Measurements from ENCODE around the gene SH3RF3. TPM values are rescaled to one million over a fixed set of nuclear protein-coding genes. Genes with fewer than 3 reads are reported as not detected.
A peak's percentile ranks its signal among the peaks of the same experiment; 100 is the strongest.
"Not testable (repeated sequence)": the region's sequence is repeated elsewhere in the genome, so short reads cannot be mapped to it uniquely, and the experiment has no call there.

The SH3RF3 gene
- total RNA-seq, 4 donors from 2014 or later = 2.2 to 6.1 (median 4.2) TPM

DNA sequence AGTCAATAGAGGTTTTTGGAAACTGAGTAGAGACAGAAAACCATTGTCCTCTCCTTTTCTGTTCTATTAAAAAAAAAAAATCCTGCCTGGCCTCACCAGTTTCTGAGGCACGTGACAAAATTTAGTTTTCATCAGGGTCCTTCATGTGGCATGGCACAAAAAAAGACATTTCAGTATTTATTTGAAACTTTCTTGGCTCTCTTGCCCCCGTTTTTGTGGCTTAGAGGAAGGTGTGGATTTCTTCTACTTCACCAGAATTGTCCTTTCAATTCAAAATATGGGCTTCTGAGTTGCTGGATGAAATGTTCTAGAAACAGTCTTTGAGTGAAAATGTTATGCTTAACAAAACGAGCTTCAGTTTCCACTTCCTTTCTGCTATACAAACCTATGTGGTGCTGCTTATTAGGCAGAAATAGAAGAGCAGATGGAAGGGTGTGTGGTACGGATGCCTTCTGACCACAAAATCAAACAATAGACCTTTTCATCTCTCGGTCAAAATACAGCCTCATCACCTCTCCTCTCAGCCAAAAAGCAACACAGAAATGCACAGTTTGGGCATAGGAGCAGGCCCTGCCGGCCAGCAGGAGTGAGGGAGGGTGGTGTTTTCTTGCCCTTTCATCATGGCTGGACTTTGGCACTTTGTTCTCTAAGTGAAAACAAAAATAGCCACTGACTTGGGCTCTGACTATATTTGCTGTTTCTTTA lies 89.2 kb downstream of the SH3RF3 start:
- no peak overlapping the region for H3K27ac ChIP-seq
- no peaks in the 10 kb centered on the region for H3K27me3 ChIP-seq
- 71% methylated on average over 6 of the region's 6 CpGs for WGBS
- no peak for TF ChIP-seq POLR2AphosphoS5 (IDR thresholded peaks at IDR 0.05)
- no peak for TF ChIP-seq POLR2A (IDR thresholded peaks at IDR 0.05)
- TF ChIP-seq, protein P1, sequence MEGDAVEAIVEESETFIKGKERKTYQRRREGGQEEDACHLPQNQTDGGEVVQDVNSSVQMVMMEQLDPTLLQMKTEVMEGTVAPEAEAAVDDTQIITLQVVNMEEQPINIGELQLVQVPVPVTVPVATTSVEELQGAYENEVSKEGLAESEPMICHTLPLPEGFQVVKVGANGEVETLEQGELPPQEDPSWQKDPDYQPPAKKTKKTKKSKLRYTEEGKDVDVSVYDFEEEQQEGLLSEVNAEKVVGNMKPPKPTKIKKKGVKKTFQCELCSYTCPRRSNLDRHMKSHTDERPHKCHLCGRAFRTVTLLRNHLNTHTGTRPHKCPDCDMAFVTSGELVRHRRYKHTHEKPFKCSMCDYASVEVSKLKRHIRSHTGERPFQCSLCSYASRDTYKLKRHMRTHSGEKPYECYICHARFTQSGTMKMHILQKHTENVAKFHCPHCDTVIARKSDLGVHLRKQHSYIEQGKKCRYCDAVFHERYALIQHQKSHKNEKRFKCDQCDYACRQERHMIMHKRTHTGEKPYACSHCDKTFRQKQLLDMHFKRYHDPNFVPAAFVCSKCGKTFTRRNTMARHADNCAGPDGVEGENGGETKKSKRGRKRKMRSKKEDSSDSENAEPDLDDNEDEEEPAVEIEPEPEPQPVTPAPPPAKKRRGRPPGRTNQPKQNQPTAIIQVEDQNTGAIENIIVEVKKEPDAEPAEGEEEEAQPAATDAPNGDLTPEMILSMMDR (IDR thresholded peaks at IDR 0.05) = no peak
- TF ChIP-seq EP300 (IDR thresholded peaks at IDR 0.05) = no peak
- H3K4me3 ChIP-seq = no peak overlapping the region
- peaks cover 28% of the 10 kb centered on the region for H3K4me1 ChIP-seq
- H3K9me3 ChIP-seq = no peaks in the 10 kb centered on the region
- DNase-seq (ENCODE audit: low spot score in 2 of 2) = peak in 1 of 2 donors; percentile 41
- no peaks in the 10 kb centered on the region for H3K36me3 ChIP-seq

GRCh38 chr2:109218792-109219126 lies 89.8 kb downstream of the SH3RF3 start:
- no peak overlapping the region for H3K27ac ChIP-seq
- H3K36me3 ChIP-seq = no peaks in the 10 kb centered on the region
- TF ChIP-seq, protein P1 (IDR thresholded peaks at IDR 0.05) = no peak
- no peak for TF ChIP-seq POLR2A (IDR thresholded peaks at IDR 0.05)
- no peak for TF ChIP-seq POLR2AphosphoS5 (IDR thresholded peaks at IDR 0.05)
- TF ChIP-seq EP300 (IDR thresholded peaks at IDR 0.05) = no peak
- 58% methylated on average over 1 of the region's 1 CpG for WGBS
- H3K4me1 ChIP-seq = peaks cover 25% of the 10 kb centered on the region
- H3K27me3 ChIP-seq = no peaks in the 10 kb centered on the region
- H3K9me3 ChIP-seq = no peaks in the 10 kb centered on the region
- DNase-seq (ENCODE audit: low spot score in 2 of 2) = peak in 1 of 2 donors; percentile 15
- H3K4me3 ChIP-seq = no peak overlapping the region

- no peak overlapping the region for H3K27ac ChIP-seq
- no peak overlapping the region for H3K4me3 ChIP-seq
- no peaks in the 10 kb centered on the region for H3K36me3 ChIP-seq
- no peaks in the 10 kb centered on the region for H3K9me3 ChIP-seq
- TF ChIP-seq, protein P1 (IDR thresholded peaks at IDR 0.05) = no peak
- TF ChIP-seq POLR2A (IDR thresholded peaks at IDR 0.05) (no peak), EP300 (IDR thresholded peaks at IDR 0.05) (no peak)
- H3K4me1 ChIP-seq = peaks cover 14% of the 10 kb centered on the region
- 95% methylated on average over 2 of the region's 2 CpGs for WGBS
- DNase-seq (ENCODE audit: low spot score in 2 of 2) = no peak
- H3K27me3 ChIP-seq = no peaks in the 10 kb centered on the region
Measured at GRCh38 chr2:109220860-109221259, 91.9 kb downstream of the SH3RF3 start.

- not testable (repeated sequence) for H3K9me3 ChIP-seq, H3K27me3 ChIP-seq, H3K27ac ChIP-seq, H3K4me3 ChIP-seq, H3K36me3 ChIP-seq
- DNase-seq (ENCODE audit: low spot score in 2 of 2) = peak in 1 of 2 donors; percentile 18
- WGBS = 96% methylated on average over 9 of the region's 9 CpGs
- H3K4me1 ChIP-seq = peaks cover 14% of the 10 kb centered on the region
Measured at GRCh38 chr2:109221316-109221715, 92.3 kb downstream of the SH3RF3 start.

- Histone ChIP-seq H3K36me3 (no peaks in the 10 kb centered on the region), H3K27me3 (no peaks in the 10 kb centered on the region), H3K4me3 (no peak overlapping the region), H3K27ac (no peak overlapping the region), H3K4me1 (peaks cover 14% of the 10 kb centered on the region), H3K9me3 (no peaks in the 10 kb centered on the region)
- TF ChIP-seq EP300 (IDR thresholded peaks at IDR 0.05) (no peak), POLR2A (IDR thresholded peaks at IDR 0.05) (no peak), POLR2AphosphoS5 (IDR thresholded peaks at IDR 0.05) (no peak)
- TF ChIP-seq, protein P1 (IDR thresholded peaks at IDR 0.05) = no peak
- DNase-seq (ENCODE audit: low spot score in 2 of 2) = no peak
- 89% methylated on average over 3 of the region's 3 CpGs for WGBS
Measured at GRCh38 chr2:109222422-109222821, 93.4 kb downstream of the SH3RF3 start.
